K562 (cell line): ENCODE measurements around the gene BLTP3A. TPM values are rescaled to one million over a fixed set of nuclear protein-coding genes. Genes with fewer than 3 reads are reported as not detected.

Experiments used
- CHD1 ChIP-seq: fragments of 200-600 bp; sonication (generic); IDR thresholded peaks from one replicate; pipeline ENCODE4 v1.6.1; 2012; ENCODE audit warnings: mild to moderate bottlenecking, moderate library complexity, low read length, inconsistent platforms
- CXXC5 ChIP-seq: fragments of 250-450 bp; sonication (Bioruptor Pico); IDR thresholded peaks from 2 replicates; pipeline ENCODE4 v1.8.0; 2022; ENCODE audit warnings: inconsistent platforms, mild to moderate bottlenecking, moderate library complexity
- DMBX1 ChIP-seq: fragments of 250-450 bp; sonication (Bioruptor Pico); IDR thresholded peaks from 2 replicates; pipeline ENCODE4 v1.8.0; 2022; ENCODE audit warnings: inconsistent platforms, mild to moderate bottlenecking, moderate library complexity, borderline replicate concordance
- GATA2 ChIP-seq: sonication (generic); formaldehyde crosslinking; IDR thresholded peaks from 2 replicates; pipeline ENCODE4 v1.4.0; 2020; ENCODE audit warnings: mild to moderate bottlenecking, missing genetic modification reagents
- HDAC1 ChIP-seq, 2 experiments: fragments of 450-650 bp; IDR thresholded peaks; 2 replicates each; pipeline ENCODE4 v1.6.1; 2016 to 2017; ENCODE audit warnings: inconsistent platforms in 1 of 2, mild to moderate bottlenecking in 1 of 2, moderate library complexity in 1 of 2
- IFI16 ChIP-seq: fragments of 250-450 bp; sonication (Bioruptor Pico); IDR thresholded peaks from 2 replicates; pipeline ENCODE4 v2.1.2; 2022; ENCODE audit warnings: mild to moderate bottlenecking, inconsistent platforms
- KDM2B ChIP-seq: fragments of 250-450 bp; sonication (Bioruptor Pico); IDR thresholded peaks from 2 replicates; pipeline ENCODE4 v1.8.0; 2021; ENCODE audit warnings: mild to moderate bottlenecking, moderate library complexity
- MYNN ChIP-seq, 2 experiments: sonication (generic); formaldehyde crosslinking in 1 of 2; IDR thresholded peaks; 2 replicates each; pipeline versions ENCODE4 v1.5.0 to v1.6.1; 2016 to 2020; ENCODE audit warnings: antibody characterized with exemption in 1 of 2, missing genetic modification reagents in 1 of 2
- NONO ChIP-seq, 2 experiments: fragments of 200-400 bp in 1 of 2; fragments of 450-650 bp in 1 of 2; formaldehyde crosslinking in 1 of 2; IDR thresholded peaks; 2 replicates each; pipeline ENCODE4 v1.6.1; 2017; ENCODE audit warnings: low read depth in 2 of 2, mild to moderate bottlenecking in 2 of 2, moderate library complexity in 2 of 2, low read length in 1 of 2
- PHB2 ChIP-seq: fragments of 450-650 bp; IDR thresholded peaks from 2 replicates; pipeline ENCODE4 v1.6.1; 2017; ENCODE audit warnings: low read depth
- PML ChIP-seq: IDR thresholded peaks from 2 replicates; pipeline ENCODE4 v1.6.1; 2012; ENCODE audit warnings: low read length, inconsistent platforms
- PRPF4 ChIP-seq: fragments of 200-400 bp; formaldehyde crosslinking; IDR thresholded peaks from one replicate; pipeline ENCODE4 v1.6.1; 2017; ENCODE audit warnings: low read length, low read depth, mild to moderate bottlenecking; ENCODE audit not compliant: insufficient read depth, poor library complexity, severe bottlenecking
- RNF219 ChIP-seq: fragments of 250-450 bp; sonication (Bioruptor Pico); IDR thresholded peaks from 2 replicates; pipeline ENCODE4 v1.5.0; 2022; ENCODE audit warnings: mild to moderate bottlenecking
- SIN3B ChIP-seq: fragments of 450-650 bp; IDR thresholded peaks from 2 replicates; pipeline ENCODE4 v1.6.1; 2017; ENCODE audit warnings: low read depth, mild to moderate bottlenecking, moderate library complexity
- SRSF3 ChIP-seq: fragments of 200-400 bp; formaldehyde crosslinking; IDR thresholded peaks from 2 replicates; pipeline ENCODE4 v1.6.1; 2016; ENCODE audit warnings: mild to moderate bottlenecking, low read length, moderate library complexity; ENCODE audit not compliant: insufficient read depth
- TAF9B ChIP-seq: fragments of 450-650 bp; IDR thresholded peaks from 2 replicates; pipeline ENCODE4 v1.6.1; 2018; ENCODE audit warnings: mild to moderate bottlenecking; ENCODE audit not compliant: partially characterized antibody
- TBL1XR1 ChIP-seq, 2 experiments: IDR thresholded peaks; 2 replicates each; pipeline ENCODE4 v1.6.1; 2012; ENCODE audit warnings: improper control_type of control experiment in 2 of 2, low read length in 2 of 2, mild to moderate bottlenecking in 1 of 2
- TRIM25 ChIP-seq: fragments of 450-650 bp; IDR thresholded peaks from 2 replicates; pipeline ENCODE4 v1.7.0; 2016; ENCODE audit warnings: borderline replicate concordance
- ZEB2 ChIP-seq: fragments of 450-650 bp; IDR thresholded peaks from 2 replicates; pipeline ENCODE4 v1.6.1; 2016
- ZFP30 ChIP-seq: fragments of 250-450 bp; sonication (Bioruptor Pico); IDR thresholded peaks from 2 replicates; pipeline ENCODE4 v1.8.0; 2022; ENCODE audit warnings: moderate library complexity, mild to moderate bottlenecking, inconsistent platforms, borderline replicate concordance
- ZFX ChIP-seq: sonication (generic); formaldehyde crosslinking; IDR thresholded peaks from 2 replicates; pipeline ENCODE4 v1.8.0; 2022; ENCODE audit warnings: mild to moderate bottlenecking, missing genetic modification reagents, moderate library complexity
- ZNF175 ChIP-seq: fragments of 200-800 bp; sonication (Bioruptor generic); IDR thresholded peaks from 2 replicates; pipeline ENCODE4 v1.6.1; 2016; ENCODE audit warnings: low read depth, mild to moderate bottlenecking, missing genetic modification characterization, missing compliant biosample characterization
- ZNF217 ChIP-seq: sonication (generic); formaldehyde crosslinking; IDR thresholded peaks from 2 replicates; pipeline ENCODE4 v1.8.0; 2022; ENCODE audit warnings: mild to moderate bottlenecking, missing genetic modification reagents
- ZNF644 ChIP-seq: fragments of 200-800 bp; sonication (Bioruptor generic); IDR thresholded peaks from 2 replicates; pipeline ENCODE4 v1.6.1; 2016; ENCODE audit warnings: low read depth, missing genetic modification characterization, missing compliant biosample characterization
- polyA plus RNA-seq, 8 experiments: library from polyadenylated mRNA; depleted of rRNA in 4 of 8; stranded (reverse) in 5 of 8; unstranded in 3 of 8; fragments of >200 nt; fragmentation: Nextera tagmentation in 2 of 8; fragmentation: Illumina TruSeq in 1 of 8; extraction: Ambion mirVana in 2 of 8; extraction: Trizol in 1 of 8; gene quantifications; 2 replicates each; pipeline versions ENCODE4 v1.2.1 to v1.2.3, GENCODE V29; 2011 to 2014; ENCODE audit warnings: inconsistent platforms in 1 of 8, missing spikeins in 1 of 8
- total RNA-seq, 7 experiments: library from RNA; depleted of rRNA in 6 of 7; stranded (reverse); fragments of >200 nt in 6 of 7; fragmentation: Illumina TruSeq in 2 of 7; extraction: Trizol in 2 of 7; gene quantifications; 2 replicates each; pipeline versions ENCODE4 v1.2.1 to v1.2.3, GENCODE V29; 2011 to 2021; ENCODE audit warnings: low replicate concordance in 1 of 7

BLTP3A gene
- total and polyA plus RNA-seq, 9 of the 15 experiments (the other 6 are each of a cell fraction or from before 2014, with no cell fraction given): 7.5 to 34.6 (median 15.5) TPM

- TF ChIP-seq TRIM25 (peak; percentile 77; the same call in 1 of the 2 replicates), ZNF644 (tag) (0 out of 2 replicates have a peak, but pooled peaks have one; percentile 26), NONO (IDR thresholded peaks at IDR 0.05; ENCODE audit: low read depth in 2 of 2, low read length in 1 of 2) (peak; percentile 82 to 86; a peak in 3 of 4 replicates), SIN3B (peak; percentile 66; the same call in 1 of the 2 replicates), SRSF3 (peak; percentile 85; the same call in 1 of the 2 replicates), ZEB2 (no peak), HDAC1 (IDR thresholded peaks at IDR 0.05) (0 out of 4 replicates have a peak, but pooled peaks of 1 of the 2 experiments have one; percentile 35), PML (peak; percentile 70; the same call in 1 of the 2 replicates), KDM2B (CRISPR knock-in tag) (0 out of 2 replicates have a peak, but pooled peaks have one; percentile 18), ZNF217 (no peak), DMBX1 (CRISPR knock-in tag) (peak; percentile 12; the same call in 1 of the 2 replicates), TAF9B (peak; percentile 59), RNF219 (CRISPR knock-in tag) (no peak), ZFP30 (CRISPR knock-in tag) (no peak), PHB2 (no peak), GATA2 (CRISPR knock-in tag) (no peak), TBL1XR1 (IDR thresholded peaks at IDR 0.05; ENCODE audit: low read length in 2 of 2) (0 out of 4 replicates have a peak, but pooled peaks of 1 of the 2 experiments have one; percentile 9), ZNF175 (CRISPR knock-in tag) (peak; percentile 29; the same call in 1 of the 2 replicates), PRPF4 (peak; percentile 29), ZFX (CRISPR knock-in tag) (peak; percentile 95), IFI16 (CRISPR knock-in tag) (no peak), CXXC5 (CRISPR knock-in tag) (peak; percentile 96), CHD1 (peak; percentile 80), MYNN (IDR thresholded peaks at IDR 0.05) (no peak), MYNN (CRISPR knock-in tag; IDR thresholded peaks at IDR 0.05) (no peak)
Observed at GRCh38 chr6:34791701-34792604, at the start of gene BLTP3A (continued).
